ENCODE results near the gene TMEM150C. TPM values are rescaled to one million over a fixed set of nuclear protein-coding genes. Genes with fewer than 3 reads are reported as not detected.
"Not testable (repeated sequence)": the region's sequence is repeated elsewhere in the genome, so short reads cannot be mapped to it uniquely, and the experiment has no call there.

TMEM150C gene
- total RNA-seq, 1 experiment from 2014 or later = not detected

GRCh38 chr4:82477469-82477868, 84.3 kb downstream of the TMEM150C start:
- not testable (repeated sequence) for DNase-seq (ENCODE audit: low read depth)

DNA sequence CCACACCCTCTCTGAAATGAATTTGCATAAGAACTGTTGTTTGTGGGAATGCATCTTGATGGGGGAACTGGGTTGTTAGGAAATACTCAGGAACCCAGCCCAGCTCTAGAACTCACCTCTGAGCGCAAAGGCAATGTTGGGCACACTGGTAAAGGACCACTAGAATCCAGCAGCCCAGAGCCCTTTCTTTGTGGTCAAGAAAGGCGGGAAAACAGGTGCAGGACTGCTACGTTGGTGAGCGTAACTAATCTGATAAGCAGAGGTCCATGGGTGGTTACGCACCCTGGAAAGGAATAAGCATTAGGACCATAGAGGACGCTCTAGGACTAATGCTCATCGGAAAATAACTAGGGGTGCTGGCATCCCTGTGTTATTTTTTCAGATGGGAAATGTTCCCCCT, 85.9 kb downstream of the TMEM150C start:
- DNase-seq (ENCODE audit: low read depth) = not testable (repeated sequence)

DNA sequence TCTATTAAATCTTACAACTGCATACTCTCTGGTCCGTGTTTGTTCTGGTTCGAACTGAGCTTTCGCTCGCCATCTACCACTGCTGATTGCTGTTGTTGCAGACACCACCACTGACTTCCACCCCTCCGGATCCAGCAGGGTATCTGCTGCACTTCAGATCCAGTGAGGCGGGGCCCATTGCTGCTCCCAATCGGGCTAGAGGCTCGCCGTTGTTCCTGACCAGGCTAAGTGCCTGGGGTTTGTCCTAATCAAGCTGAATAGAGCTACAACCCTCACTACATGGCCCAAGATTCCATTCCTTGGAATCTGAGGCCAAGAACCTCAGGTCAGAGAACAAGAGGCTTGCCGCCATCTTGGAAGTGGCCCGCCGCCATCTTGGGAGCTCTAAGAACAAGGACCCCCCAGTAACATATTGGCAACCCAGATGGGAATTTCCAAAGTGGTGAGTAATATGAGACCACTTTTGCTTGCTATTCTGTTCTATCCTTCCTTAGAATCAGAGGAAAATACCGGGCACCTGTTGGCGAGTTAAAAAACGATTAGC, 88.1 kb downstream of the TMEM150C start:
- no peak for DNase-seq (ENCODE audit: low read depth)

GRCh38 chr4:82473080-82473479, 88.7 kb downstream of the TMEM150C start:
- DNase-seq (ENCODE audit: low read depth) = not testable (repeated sequence)

- DNase-seq (ENCODE audit: low read depth) = peak; percentile 62
Observed at GRCh38 chr4:82469791-82470345, 91.9 kb downstream of the TMEM150C start.

- no peak for DNase-seq (ENCODE audit: low read depth)
Observed at GRCh38 chr4:82467471-82467870, 94.3 kb downstream of the TMEM150C start.

GRCh38 chr4:82463221-82463620, 98.6 kb downstream of the TMEM150C start:
- no peak for DNase-seq (ENCODE audit: low read depth)

GRCh38 chr4:82462415-82462831, 99.4 kb downstream of the TMEM150C start:
- peak; percentile 78 for DNase-seq (ENCODE audit: low read depth)

- DNase-seq (ENCODE audit: low read depth) = no peak
Observed at GRCh38 chr4:82461710-82462109, 100.1 kb downstream of the TMEM150C start.

DNA sequence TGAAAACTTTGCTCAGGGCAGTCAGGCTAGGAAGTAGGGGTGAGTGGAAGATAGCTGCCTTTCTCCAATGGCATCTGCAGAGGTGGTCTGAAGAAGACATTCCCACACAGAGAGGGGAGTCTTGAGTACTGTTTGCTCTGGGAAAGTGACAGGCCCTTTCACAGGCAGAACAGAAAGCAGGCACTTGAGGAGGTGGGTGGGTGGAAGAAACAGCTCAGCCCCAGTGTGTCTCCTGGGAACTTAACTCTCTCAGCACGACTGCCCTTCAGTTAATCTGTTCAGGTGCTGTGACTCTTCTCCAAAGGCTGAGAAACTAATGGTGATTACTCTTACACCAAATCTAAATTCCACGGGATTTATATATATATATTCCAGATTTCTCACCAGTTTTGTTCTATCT, 103.1 kb downstream of the TMEM150C start:
- no peak for DNase-seq (ENCODE audit: low read depth)

GRCh38 chr4:82457266-82457665, 104.5 kb downstream of the TMEM150C start:
- no peak for DNase-seq (ENCODE audit: low read depth)

DNA sequence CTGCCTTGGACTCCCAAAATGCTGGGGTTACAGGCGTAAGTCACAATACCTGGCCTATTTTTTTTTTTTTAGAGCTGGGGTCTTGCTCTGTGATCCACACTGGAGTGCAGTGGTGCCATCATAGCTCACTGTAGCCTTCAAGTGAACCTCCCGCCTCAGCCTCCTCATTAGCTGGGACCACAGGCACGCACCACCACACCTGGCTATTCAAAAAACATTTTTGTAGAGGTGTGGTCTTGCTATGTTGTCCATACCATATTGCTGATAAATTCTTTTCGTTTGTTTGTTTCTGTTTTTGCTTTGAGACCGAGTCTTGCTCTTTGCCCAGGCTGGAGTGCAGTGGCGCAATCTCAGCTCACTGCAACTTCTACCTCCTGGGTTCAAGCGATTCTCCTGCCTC, 109.8 kb downstream of the TMEM150C start:
- DNase-seq (ENCODE audit: low read depth) = no peak

- no peak for DNase-seq (ENCODE audit: low read depth)
Observed at GRCh38 chr4:82450966-82451755, 110.6 kb downstream of the TMEM150C start.

GRCh38 chr4:82447886-82448285, 113.9 kb downstream of the TMEM150C start:
- DNase-seq (ENCODE audit: low read depth) = no peak

GRCh38 chr4:82439088-82439487, 122.7 kb downstream of the TMEM150C start:
- DNase-seq (ENCODE audit: low read depth) = no peak

GRCh38 chr4:82437285-82438005, 124.3 kb downstream of the TMEM150C start:
- DNase-seq (ENCODE audit: low read depth) = no peak

DNA sequence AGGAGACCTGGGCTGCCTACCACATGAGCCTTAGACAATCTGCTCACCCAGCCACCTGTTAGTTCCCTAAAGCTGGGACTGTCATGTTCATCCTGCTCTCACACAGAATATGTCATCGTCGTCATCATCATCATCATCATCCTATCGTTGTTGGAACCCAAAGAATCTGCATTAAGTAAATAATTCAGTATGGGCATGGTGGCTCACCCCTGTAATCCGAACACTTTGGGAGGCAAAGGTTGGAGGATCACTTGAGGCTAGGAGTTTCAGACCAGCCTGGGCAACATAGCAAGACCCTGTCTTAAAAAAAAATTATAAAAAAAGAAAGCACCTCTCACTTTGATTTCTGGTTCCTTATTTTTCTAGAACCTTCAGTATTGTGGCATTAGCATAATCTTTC, 125.0 kb downstream of the TMEM150C start:
- DNase-seq (ENCODE audit: low read depth) = no peak

GRCh38 chr4:82436130-82436529, 125.7 kb downstream of the TMEM150C start:
- DNase-seq (ENCODE audit: low read depth) = no peak

DNA sequence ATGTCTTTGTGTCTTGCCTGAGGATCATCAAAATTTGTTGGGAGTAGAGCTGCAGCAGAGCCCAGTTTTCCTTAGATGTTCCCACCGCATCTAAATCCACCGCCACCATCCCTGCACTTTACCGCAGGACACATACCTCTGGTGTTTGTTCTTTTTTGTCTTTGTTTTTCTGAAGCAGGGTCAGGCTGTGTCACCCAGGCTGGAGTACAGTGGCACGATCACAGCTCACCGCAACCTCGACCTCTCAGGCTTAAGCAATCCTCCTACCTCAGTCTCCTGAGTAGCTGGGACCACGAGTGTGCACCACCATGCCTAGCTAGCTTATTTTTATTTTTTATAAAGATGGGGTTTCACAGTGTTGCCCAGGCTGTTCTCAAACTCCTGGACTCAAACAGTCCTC, 126.8 kb downstream of the TMEM150C start:
- no peak for DNase-seq (ENCODE audit: low read depth)

GRCh38 chr4:82433791-82434190, 128.0 kb downstream of the TMEM150C start:
- DNase-seq (ENCODE audit: low read depth) = no peak

Measured in LHCN-M2 (cell line).